ENCODE data around the gene ALOX12B.

ALOX12B gene

DNA sequence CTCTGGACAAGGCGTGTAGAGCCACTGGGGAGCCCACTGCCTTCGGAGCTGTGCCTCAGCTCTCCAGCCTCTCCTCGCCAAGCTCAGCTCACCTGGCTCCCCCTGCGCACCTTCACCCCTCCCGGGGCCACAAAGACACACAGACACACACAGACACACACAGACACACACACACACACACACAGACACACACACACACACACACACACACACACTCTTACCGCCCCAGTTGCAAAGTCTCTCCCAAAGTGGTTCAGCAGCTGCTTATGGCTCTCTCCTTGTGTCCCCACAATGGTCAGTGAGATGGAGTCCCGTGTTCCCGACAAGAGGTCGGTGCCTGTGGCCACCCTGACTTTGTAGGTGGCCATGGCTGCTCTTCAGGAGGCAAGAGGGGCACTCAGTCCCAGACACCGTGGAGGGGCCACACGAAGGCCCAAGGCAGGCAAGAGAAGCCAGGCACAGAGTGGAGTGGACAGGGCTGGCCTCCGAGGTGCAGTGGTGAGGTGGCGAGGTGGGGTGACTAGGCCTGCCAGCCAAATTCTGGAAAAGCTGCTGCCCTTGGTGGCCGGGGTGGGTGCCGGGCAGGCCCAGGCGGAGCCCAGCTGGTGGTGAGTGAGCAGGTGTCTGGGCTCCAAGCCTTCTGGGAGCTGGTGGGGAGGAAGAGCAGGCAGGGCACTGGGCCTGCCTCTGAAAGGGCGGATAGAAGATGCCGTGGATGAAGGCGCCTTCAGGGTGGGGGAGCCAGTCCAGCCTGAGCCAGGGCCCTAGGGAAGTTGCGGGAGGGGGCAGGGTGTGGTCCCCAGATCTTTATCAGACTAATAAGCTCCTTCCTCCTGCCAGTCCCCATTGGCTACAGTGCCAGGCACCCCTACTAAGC lies at the start of gene ALOX12B:
Gene ALOX12B (minus strand): TSS at position 642 of the 877 bp plus-strand sequence. CDS start 274 bp downstream, at position 368.
- Histone ChIP-seq H3K36me3 (ENCODE audit: low read length) (no peaks in the 10 kb centered on the region), H3K4me3 (ENCODE audit: insufficient read depth, low read length, poor library complexity, severe bottlenecking) (no peak within 1 kb of the TSS), H3K9ac (ENCODE audit: low read length) (no peak within 1 kb of the TSS), H3K4me2 (ENCODE audit: low read depth, low read length, poor library complexity, severe bottlenecking) (no peak within 1 kb of the TSS), H3K9me3 (ENCODE audit: insufficient read depth, low read length) (no peaks in the 10 kb centered on the region), H3K79me2 (ENCODE audit: insufficient read depth, low read length) (no peaks in the 10 kb centered on the region), H3K27me3 (ENCODE audit: low read length) (no peaks in the 10 kb centered on the region), H3K9me2 (replicated peaks; ENCODE audit: insufficient read depth, low read length) (no peaks in the 10 kb centered on the region), H3K27ac (ENCODE audit: low read depth, low read length) (no peak within 1 kb of the TSS), H4K20me1 (ENCODE audit: low read depth, low read length) (no peaks in the 10 kb centered on the region), H3F3A (ENCODE audit: insufficient read depth) (no peaks in the 10 kb centered on the region), H2AFZ (ENCODE audit: low read depth, low read length, severe bottlenecking) (no peak within 1 kb of the TSS)
- TF ChIP-seq EZH2phosphoT487 (conservative IDR thresholded peaks at IDR 0.05; ENCODE audit: low read length), result no peak
- TF ChIP-seq, protein P1, sequence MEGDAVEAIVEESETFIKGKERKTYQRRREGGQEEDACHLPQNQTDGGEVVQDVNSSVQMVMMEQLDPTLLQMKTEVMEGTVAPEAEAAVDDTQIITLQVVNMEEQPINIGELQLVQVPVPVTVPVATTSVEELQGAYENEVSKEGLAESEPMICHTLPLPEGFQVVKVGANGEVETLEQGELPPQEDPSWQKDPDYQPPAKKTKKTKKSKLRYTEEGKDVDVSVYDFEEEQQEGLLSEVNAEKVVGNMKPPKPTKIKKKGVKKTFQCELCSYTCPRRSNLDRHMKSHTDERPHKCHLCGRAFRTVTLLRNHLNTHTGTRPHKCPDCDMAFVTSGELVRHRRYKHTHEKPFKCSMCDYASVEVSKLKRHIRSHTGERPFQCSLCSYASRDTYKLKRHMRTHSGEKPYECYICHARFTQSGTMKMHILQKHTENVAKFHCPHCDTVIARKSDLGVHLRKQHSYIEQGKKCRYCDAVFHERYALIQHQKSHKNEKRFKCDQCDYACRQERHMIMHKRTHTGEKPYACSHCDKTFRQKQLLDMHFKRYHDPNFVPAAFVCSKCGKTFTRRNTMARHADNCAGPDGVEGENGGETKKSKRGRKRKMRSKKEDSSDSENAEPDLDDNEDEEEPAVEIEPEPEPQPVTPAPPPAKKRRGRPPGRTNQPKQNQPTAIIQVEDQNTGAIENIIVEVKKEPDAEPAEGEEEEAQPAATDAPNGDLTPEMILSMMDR (IDR thresholded peaks at IDR 0.05; ENCODE audit: insufficient read depth, low read length, poor library complexity, severe bottlenecking), result no peak

GRCh38 chr17:8133941-8134340 lies 46.4 kb upstream of the ALOX12B start:
- TF ChIP-seq, protein P1 (IDR thresholded peaks at IDR 0.05; ENCODE audit: insufficient read depth, low read length, poor library complexity, severe bottlenecking), result no peak
- no peak for TF ChIP-seq EZH2phosphoT487 (conservative IDR thresholded peaks at IDR 0.05; ENCODE audit: low read length)
- H3K27me3 ChIP-seq (ENCODE audit: low read length), result no peaks in the 10 kb centered on the region
- no peaks in the 10 kb centered on the region for H4K20me1 ChIP-seq (ENCODE audit: low read depth, low read length)
- H3K4me3 ChIP-seq (ENCODE audit: insufficient read depth, low read length, poor library complexity, severe bottlenecking), result no peak overlapping the region
- no peak overlapping the region for H3K27ac ChIP-seq (ENCODE audit: low read depth, low read length)
- H3K36me3 ChIP-seq (ENCODE audit: low read length), result no peaks in the 10 kb centered on the region
- no peak overlapping the region for H2AFZ ChIP-seq (ENCODE audit: low read depth, low read length, severe bottlenecking)
- H3K4me2 ChIP-seq (ENCODE audit: low read depth, low read length, poor library complexity, severe bottlenecking), result no peak overlapping the region
- H3K79me2 ChIP-seq (ENCODE audit: insufficient read depth, low read length), result no peaks in the 10 kb centered on the region
- no peaks in the 10 kb centered on the region for H3F3A ChIP-seq (ENCODE audit: insufficient read depth)
- H3K9me2 ChIP-seq (replicated peaks; ENCODE audit: insufficient read depth, low read length), result no peaks in the 10 kb centered on the region
- no peaks in the 10 kb centered on the region for H3K9me3 ChIP-seq (ENCODE audit: insufficient read depth, low read length)
- no peak overlapping the region for H3K9ac ChIP-seq (ENCODE audit: low read length)

- H3K27ac ChIP-seq (ENCODE audit: low read depth, low read length), result no peak overlapping the region
- no peaks in the 10 kb centered on the region for H3F3A ChIP-seq (ENCODE audit: insufficient read depth)
- no peaks in the 10 kb centered on the region for H3K27me3 ChIP-seq (ENCODE audit: low read length)
- H3K36me3 ChIP-seq (ENCODE audit: low read length), result no peaks in the 10 kb centered on the region
- no peaks in the 10 kb centered on the region for H3K9me3 ChIP-seq (ENCODE audit: insufficient read depth, low read length)
- no peak overlapping the region for H3K9ac ChIP-seq (ENCODE audit: low read length)
- no peak overlapping the region for H3K4me3 ChIP-seq (ENCODE audit: insufficient read depth, low read length, poor library complexity, severe bottlenecking)
- no peak for TF ChIP-seq EZH2phosphoT487 (conservative IDR thresholded peaks at IDR 0.05; ENCODE audit: low read length)
- TF ChIP-seq, protein P1 (IDR thresholded peaks at IDR 0.05; ENCODE audit: insufficient read depth, low read length, poor library complexity, severe bottlenecking), result no peak
- H2AFZ ChIP-seq (ENCODE audit: low read depth, low read length, severe bottlenecking), result no peak overlapping the region
- no peaks in the 10 kb centered on the region for H3K9me2 ChIP-seq (replicated peaks; ENCODE audit: insufficient read depth, low read length)
- no peaks in the 10 kb centered on the region for H4K20me1 ChIP-seq (ENCODE audit: low read depth, low read length)
- H3K79me2 ChIP-seq (ENCODE audit: insufficient read depth, low read length), result no peaks in the 10 kb centered on the region
- H3K4me2 ChIP-seq (ENCODE audit: low read depth, low read length, poor library complexity, severe bottlenecking), result no peak overlapping the region
These were observed 45.9 kb upstream of the ALOX12B start for GRCh38 chr17:8133399-8133798.
